Stimulated activated CD8-positive, alpha-beta memory T cell treated with anti-CD3 and anti-CD28 coated beads, Interleukin-12 subunit alpha, Interleukin-12 subunit beta, amount 100 ng/mL, for 4 hours (primary cell): Measurements from ENCODE around the gene EXOC8.
"Not testable (repeated sequence)": the region's sequence is repeated elsewhere in the genome, so short reads cannot be mapped to it uniquely, and the experiment has no call there.

Experiments
- DNase-seq: peaks from one replicate; pipeline ENCODE4 v3.0.0-alpha.2; 2020; ENCODE audit warnings: low read depth

Gene EXOC8

GRCh38 chr1:231351816-231352215 lies 14.2 kb upstream of the EXOC8 start:
- DNase-seq = no peak

GRCh38 chr1:231348856-231349255 lies 11.2 kb upstream of the EXOC8 start:
- not testable (repeated sequence) for DNase-seq

DNA sequence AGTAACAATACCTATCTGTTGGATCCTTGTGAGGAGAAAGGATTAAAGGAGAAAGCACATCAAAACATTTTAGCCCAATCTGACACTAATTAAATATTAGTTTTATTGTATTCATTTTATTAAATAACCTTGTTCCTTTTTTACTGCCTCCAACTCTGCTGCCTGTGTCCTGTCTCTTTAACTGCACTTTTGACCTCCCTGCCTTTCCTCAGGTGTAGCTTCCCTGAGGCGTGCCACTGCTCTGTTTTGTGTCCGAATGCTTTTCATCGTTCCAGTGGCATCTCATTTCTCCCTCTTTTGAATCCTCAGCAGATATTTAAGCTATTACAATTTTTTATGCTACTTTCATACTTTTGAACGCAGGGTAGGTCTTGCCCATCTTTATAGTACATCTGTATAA lies 10.8 kb upstream of the EXOC8 start:
- no peak for DNase-seq

DNA sequence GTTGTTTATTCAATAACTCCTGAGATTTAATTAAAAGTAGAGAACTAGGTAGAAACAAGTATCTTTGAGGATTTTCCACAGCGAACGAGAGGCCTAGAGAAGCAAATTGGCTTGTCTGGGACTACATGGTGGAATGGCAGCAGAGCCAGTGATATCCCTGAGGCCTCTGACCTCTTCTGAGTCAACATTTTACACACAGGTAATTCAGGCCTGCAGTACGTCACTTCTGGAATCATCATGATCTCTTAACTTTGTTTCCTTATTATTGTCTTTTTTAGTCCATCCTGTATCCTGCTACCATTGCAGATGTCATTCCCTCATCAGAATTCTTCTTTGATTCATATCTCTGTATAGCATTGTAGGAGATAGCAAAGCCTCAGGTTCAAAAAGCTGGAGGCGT lies 10.3 kb upstream of the EXOC8 start:
- DNase-seq = no peak

- DNase-seq = no peak
These were observed 2.8 kb upstream of the EXOC8 start for GRCh38 chr1:231340328-231341013.

DNA sequence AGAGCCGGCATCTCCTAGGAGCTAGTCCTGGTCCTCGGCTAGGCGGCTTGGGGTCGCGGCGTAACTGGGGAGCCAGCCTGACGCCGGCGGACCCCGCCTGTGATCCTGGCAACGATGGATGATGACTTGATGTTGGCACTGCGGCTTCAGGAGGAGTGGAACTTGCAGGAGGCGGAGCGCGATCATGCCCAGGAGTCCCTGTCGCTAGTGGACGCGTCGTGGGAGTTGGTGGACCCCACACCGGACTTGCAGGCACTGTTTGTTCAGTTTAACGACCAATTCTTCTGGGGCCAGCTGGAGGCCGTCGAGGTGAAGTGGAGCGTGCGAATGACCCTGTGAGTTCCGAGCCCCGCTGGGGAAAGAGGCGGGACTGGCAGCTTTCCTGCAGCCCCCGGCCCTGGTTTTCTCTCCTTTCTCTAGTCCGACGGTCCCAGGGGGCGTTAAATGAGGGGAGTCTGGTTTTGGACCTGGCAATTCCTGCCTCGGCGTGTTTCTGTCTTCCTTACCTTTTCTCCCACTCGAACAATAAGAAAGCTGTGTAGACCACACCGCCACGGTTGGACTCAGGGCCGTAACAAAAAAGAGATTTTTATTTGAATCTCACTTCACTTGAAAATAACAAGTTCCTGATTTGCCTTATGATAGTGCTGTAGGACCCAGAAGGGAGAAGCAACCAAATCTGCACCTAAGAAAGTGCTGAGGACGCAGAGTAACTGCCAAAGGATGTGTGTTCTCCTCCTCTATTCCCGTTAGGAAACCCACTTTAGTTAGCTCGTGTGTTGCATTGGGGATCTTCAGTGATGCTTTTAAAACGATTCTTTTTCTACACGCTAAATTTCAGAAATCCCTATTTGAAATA lies 847 bp upstream of the EXOC8 start, which contains the start of gene SPRTN:
Gene SPRTN, plus strand, starts transcription at position 24 of the 859 bp plus-strand sequence. Its CDS starts 91 bp downstream, at position 115.
- no peak for DNase-seq

- no peak for DNase-seq
These were observed 595 bp downstream of the EXOC8 start for GRCh38 chr1:231337043-231337471.

- DNase-seq = no peak
These were observed 1.7 kb downstream of the EXOC8 start for GRCh38 chr1:231335663-231336602.

DNA sequence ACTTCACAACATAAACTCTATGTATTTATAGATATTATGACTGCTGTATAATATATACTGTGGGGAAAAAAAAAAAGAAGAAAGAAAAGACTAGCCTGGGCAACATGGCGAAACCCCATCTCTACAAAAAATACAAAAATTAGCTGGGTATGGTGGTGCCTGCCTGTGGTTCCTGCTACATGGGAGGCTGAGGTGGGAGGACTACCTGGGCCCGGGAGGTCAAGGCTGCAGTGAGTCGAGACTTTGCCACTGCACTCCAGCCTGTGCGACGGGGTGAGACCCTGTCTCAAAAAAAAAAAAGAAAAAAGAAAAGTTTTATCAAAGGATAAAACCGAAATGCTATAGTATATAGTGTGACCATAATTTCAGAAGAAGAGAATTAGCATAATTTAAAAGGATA lies 2.7 kb downstream of the EXOC8 start:
- DNase-seq = no peak

DNA sequence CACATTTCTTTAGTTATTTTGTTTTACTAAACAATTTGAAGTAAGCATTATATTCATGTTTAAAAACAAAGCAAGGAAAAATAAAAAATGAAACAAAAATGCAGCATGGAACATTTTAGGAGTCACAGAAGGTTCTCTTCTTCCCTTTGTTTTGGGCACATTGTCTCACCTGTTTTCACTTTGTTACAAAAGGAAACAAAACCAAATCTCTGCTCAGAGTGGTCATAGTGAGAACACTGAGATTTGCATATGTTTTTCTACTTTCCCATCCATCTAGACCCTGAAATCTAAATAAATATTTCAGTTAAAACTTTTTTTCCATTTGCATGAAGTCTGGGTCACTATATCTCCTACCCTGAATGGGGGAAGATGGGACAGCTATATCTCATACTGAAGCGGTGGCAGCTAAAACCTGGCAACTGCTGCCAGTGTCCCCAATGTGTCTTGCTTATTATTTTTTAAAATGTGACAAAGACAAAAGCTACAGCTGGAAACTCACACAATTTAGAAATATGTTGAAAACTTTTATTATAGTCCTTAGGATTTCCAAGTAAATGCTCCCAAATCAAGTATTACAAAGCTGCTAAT lies 3.5 kb downstream of the EXOC8 start:
- DNase-seq = no peak

DNA sequence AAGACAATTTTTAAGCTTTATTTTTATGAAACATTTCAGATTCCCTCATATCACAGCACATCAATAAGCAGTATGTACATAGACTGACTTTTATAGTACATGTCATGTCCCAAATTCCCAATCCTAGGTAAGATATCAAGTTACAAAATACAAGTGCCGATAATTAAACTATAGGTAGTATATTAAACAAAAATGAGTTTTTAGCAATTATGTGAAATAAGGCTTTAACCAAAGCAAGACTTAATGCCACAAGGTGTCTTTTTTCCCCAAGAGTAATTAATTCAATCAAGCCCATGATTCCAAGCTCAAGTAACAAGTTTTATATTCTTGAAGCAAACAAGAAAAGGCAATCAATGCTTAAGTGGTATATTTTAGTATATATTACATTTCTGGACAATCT lies 4.9 kb downstream of the EXOC8 start:
- no peak for DNase-seq

- no peak for DNase-seq
These were observed 8.2 kb downstream of the EXOC8 start for GRCh38 chr1:231329483-231329882.

DNA sequence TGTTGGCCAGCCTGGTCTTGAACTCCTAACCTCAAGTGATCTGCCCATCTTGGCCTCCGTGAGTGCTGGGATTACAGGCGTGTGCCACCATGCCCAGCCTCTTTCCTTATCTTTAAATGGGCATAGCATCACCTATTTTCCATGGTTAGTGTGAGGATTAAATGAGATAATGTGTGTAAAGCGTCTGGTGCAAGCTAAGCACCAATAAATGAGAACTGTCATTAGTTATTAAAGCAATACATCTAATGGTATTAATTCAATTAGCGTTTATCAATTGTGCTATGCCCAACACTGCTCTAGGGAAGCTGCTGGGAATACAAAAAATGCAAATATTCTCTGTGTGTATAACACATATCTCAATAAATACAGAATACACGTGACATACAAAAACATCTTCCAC lies 10.0 kb downstream of the EXOC8 start:
- no peak for DNase-seq

- DNase-seq = no peak
These were observed 11.4 kb downstream of the EXOC8 start for GRCh38 chr1:231326248-231326647.

DNA sequence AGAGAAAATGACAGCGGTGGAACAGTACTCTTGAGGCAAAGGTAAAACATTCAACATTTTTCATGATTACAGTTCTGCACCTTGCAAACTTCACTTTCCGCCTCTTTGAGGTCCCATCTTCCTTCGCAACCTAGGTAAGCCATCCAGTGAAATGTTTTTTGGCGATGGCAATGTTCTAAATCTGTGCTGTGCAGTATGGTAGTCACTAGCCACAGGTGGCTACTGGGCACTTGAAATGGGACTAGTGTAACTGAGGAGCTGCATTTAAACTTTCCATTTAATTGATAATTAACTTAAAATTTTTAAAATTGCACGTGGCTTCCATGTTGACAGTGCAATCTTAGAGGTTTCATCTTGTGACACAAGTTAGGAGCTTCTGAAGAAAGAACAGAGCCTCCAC lies 13.0 kb downstream of the EXOC8 start:
- no peak for DNase-seq

- DNase-seq = no peak
These were observed 14.6 kb downstream of the EXOC8 start for GRCh38 chr1:231322880-231323530.

DNA sequence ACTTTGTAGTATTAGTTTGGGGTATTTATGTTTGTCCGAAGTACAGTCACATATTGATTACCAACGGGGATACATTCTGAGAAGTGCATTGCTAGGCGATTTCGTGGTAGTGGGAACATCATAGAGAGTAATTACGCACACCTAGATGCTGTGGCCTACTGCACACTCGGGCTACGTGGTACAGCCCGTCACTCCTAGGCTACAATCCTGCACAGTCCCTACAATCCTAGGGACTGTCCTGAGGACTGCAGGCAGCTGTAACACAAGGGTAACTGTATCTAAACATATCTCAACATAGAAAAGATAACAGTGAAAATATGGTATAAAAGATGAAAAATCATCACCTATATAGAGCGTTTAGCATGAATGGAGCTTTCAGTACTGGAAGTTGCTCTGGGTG lies 18.6 kb downstream of the EXOC8 start:
- no peak for DNase-seq

- no peak for DNase-seq
These were observed 19.1 kb downstream of the EXOC8 start for GRCh38 chr1:231318568-231318967.

GRCh38 chr1:231318015-231318355 lies 19.7 kb downstream of the EXOC8 start:
- DNase-seq = no peak

DNA sequence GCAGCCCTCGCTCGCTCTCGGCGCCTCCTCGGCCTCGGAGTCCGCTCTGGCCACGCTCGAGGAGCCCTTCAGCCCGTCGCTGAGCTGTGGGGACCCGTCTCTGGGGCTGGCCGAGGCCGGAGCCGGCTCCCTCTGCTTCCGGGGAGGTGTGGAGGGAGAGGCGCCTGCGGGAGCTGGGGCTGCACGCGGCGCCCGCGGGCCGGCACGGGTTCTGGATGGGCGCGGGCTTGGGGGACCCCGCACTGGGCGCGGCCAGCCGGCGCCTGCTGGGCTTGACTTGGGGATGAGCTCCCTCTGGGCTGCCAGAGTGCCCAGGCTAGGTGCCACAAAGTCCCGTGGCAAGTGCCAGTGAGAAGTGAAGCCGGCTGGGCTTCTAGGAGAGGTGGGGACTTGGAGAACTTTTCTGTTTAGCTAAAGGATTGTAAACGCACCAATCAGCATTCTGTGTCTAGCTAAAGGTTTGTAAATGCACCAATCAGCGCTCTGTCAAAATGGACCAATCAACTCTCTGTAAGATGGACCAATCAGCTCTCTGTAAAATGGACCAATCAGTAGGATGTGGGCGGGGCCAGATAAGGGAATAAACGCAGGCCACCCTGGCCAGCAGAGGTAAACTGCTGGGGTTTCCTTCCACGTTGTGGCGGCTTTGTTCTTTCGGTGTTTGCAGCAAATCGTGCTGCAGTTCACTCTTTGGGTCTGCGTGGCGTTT lies 20.2 kb downstream of the EXOC8 start:
- no peak for DNase-seq

DNA sequence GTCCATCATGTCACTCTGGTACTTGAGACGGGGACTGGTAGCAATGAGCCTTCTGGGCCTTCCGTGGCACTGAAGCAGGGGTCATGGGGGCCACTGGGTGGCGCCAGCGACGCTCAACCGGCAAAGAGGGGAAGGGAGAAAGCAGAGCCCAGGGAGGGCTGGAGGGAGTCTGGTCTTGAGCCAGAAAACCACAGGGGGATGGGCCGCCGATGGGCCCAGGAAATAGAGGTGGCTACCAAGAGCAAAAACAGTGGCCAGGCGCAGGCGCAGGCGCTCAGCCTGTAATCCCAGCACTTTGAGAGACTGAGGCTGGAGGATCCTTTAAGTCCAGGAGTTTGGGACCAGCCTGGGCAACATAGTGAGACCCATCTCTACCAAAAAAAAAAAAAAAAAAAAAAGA lies 21.8 kb downstream of the EXOC8 start:
- DNase-seq = no peak
